ENCODE results near the gene DOCK3. TPM values are rescaled to one million over a fixed set of nuclear protein-coding genes. Genes with fewer than 3 reads are reported as not detected.
A peak's percentile ranks its signal among the peaks of the same experiment; 100 is the strongest.
"Not testable (repeated sequence)": the region's sequence is repeated elsewhere in the genome, so short reads cannot be mapped to it uniquely, and the experiment has no call there.

DOCK3 gene
- total RNA-seq, 2 donors from 2014 or later, result 2.8 to 3.8 TPM

- intact Hi-C loops (cut with DNase I), result no loop called here
- ATAC-seq (no peak), DNase-seq (no peak)
Observed at GRCh38 chr3:50650018-50650417, 24.7 kb upstream of the DOCK3 start.

GRCh38 chr3:50651445-50651844 lies 23.3 kb upstream of the DOCK3 start:
- ATAC-seq (no peak), DNase-seq (no peak)
- intact Hi-C loops (cut with DNase I), result no loop called here

GRCh38 chr3:50651920-50652529 lies 22.7 kb upstream of the DOCK3 start:
- ATAC-seq (peak in 1 of 2 donors; percentile 11), DNase-seq (peak; percentile 51)
- intact Hi-C loops (cut with DNase I), result loop anchor here in 1 of 2 donors (2.0 kb wide), 1 partner anchor 35 kb away; the partner anchor contains the start of gene MAPKAPK3

GRCh38 chr3:50652709-50653108 lies 22.0 kb upstream of the DOCK3 start:
- DNase-seq (no peak), ATAC-seq (peak in 1 of 2 donors; percentile 22)
- intact Hi-C loops (cut with DNase I), result loop anchor here in 1 of 2 donors (2.0 kb wide), 1 partner anchor 36 kb away; the partner anchor contains the start of gene MAPKAPK3

GRCh38 chr3:50653937-50654595 lies 20.7 kb upstream of the DOCK3 start:
- no peak for ATAC-seq
- intact Hi-C loops (cut with DNase I), result loop anchor here in 1 of 2 donors (2.0 kb wide), 1 partner anchor 37 kb away; the partner anchor contains the start of gene MAPKAPK3
- no peak for DNase-seq

GRCh38 chr3:50655009-50655830 lies 19.5 kb upstream of the DOCK3 start:
- intact Hi-C loops (cut with DNase I), result no loop called here
- DNase-seq (no peak), ATAC-seq (no peak)

GRCh38 chr3:50656417-50657195 lies 18.1 kb upstream of the DOCK3 start:
- DNase-seq (no peak), ATAC-seq (no peak)
- intact Hi-C loops (cut with DNase I), result no loop called here

GRCh38 chr3:50657407-50657806 lies 17.3 kb upstream of the DOCK3 start:
- intact Hi-C loops (cut with DNase I), result no loop called here
- no peak for ATAC-seq
- no peak for DNase-seq

- ATAC-seq (no peak), DNase-seq (no peak)
- intact Hi-C loops (cut with DNase I), result no loop called here
Observed at GRCh38 chr3:50657816-50658215, 16.9 kb upstream of the DOCK3 start.

- intact Hi-C loops (cut with DNase I), result no loop called here
- ATAC-seq (no peak), DNase-seq (no peak)
Observed at GRCh38 chr3:50658416-50658815, 16.3 kb upstream of the DOCK3 start.

GRCh38 chr3:50658831-50659230 lies 15.9 kb upstream of the DOCK3 start:
- intact Hi-C loops (cut with DNase I), result no loop called here
- DNase-seq (no peak), ATAC-seq (no peak)

- intact Hi-C loops (cut with DNase I), result no loop called here
- ATAC-seq (no peak), DNase-seq (no peak)
Observed at GRCh38 chr3:50660386-50660785, 14.3 kb upstream of the DOCK3 start.

- DNase-seq (no peak), ATAC-seq (no peak)
- intact Hi-C loops (cut with DNase I), result no loop called here
Observed at GRCh38 chr3:50661321-50661837, 13.3 kb upstream of the DOCK3 start.

- ATAC-seq, result no peak
- intact Hi-C loops (cut with DNase I), result no loop called here
- no peak for DNase-seq
Observed at GRCh38 chr3:50662408-50662807, 12.3 kb upstream of the DOCK3 start.

- DNase-seq (no peak), ATAC-seq (no peak)
- intact Hi-C loops (cut with DNase I), result no loop called here
Observed at GRCh38 chr3:50665081-50665840, 9.5 kb upstream of the DOCK3 start.

- ATAC-seq; intact Hi-C loops (cut with DNase I); DNase-seq: not testable (repeated sequence)
Observed at GRCh38 chr3:50665841-50666115, 8.9 kb upstream of the DOCK3 start.

- ATAC-seq (no peak), DNase-seq (no peak)
- intact Hi-C loops (cut with DNase I), result no loop called here
Observed at GRCh38 chr3:50666837-50667236, 7.9 kb upstream of the DOCK3 start.

- ATAC-seq (peak; percentile 21 to 34), DNase-seq (no peak)
- intact Hi-C loops (cut with DNase I), result loop anchor here in 1 of 2 donors (10.0 kb wide), 1 partner anchor 703 kb away; no protein-coding TSS in a partner anchor
Observed at GRCh38 chr3:50671331-50671730, 3.4 kb upstream of the DOCK3 start.

Measured in left cardiac atrium (tissue), 4 donors.